IMR-90 (cell line): ENCODE results near the gene RIBC1. TPM values are rescaled to one million over a fixed set of nuclear protein-coding genes. Genes with fewer than 3 reads are reported as not detected.

Source experiments
- ATAC-seq: fragments of 200-7000 bp; cut with Tn5 transposase; 2 replicates; pipeline ENCODE4 v1.9.1; 2020; ENCODE audit warnings: low read depth, mild to moderate bottlenecking, moderate library complexity
- BruUV-seq: library from RNA; stranded (reverse); fragments of 400-500 nt; replicated peaks from 2 replicates; lab custom pipeline; 2021; lab: Mats Ljungman, UMichigan
- CTCF ChIA-PET: fragments of 300-600 bp; formaldehyde crosslinking; extraction: SDS; loops from one replicate; lab custom pipeline; 2021; ENCODE audit warnings: antibody characterized with exemption; lab: Yijun Ruan, JAX
- POLR2A ChIA-PET: fragments of 300-600 bp; sonication (Branson Sonifier 250); formaldehyde crosslinking; loops from one replicate; lab custom pipeline; 2022; ENCODE audit warnings: antibody characterized with exemption; ENCODE audit not compliant: unreplicated experiment; lab: Charles Lee
- DNase-seq: peaks from one replicate; pipeline ENCODE4 v3.0.0; 2013
- H2AFZ ChIP-seq: replicated peaks from 2 replicates; pipeline ENCODE3; 2013; ENCODE audit warnings: low read length, mild to moderate bottlenecking; ENCODE audit not compliant: poor library complexity
- H2AK5ac ChIP-seq: 2 replicates; pipeline ENCODE4 v1.6.1; 2013; ENCODE audit warnings: low read depth, low read length, inconsistent platforms
- H2AK9ac ChIP-seq: replicated peaks from 2 replicates; pipeline ENCODE3; 2013; ENCODE audit warnings: mild to moderate bottlenecking, low read depth, low read length, moderate library complexity; ENCODE audit not compliant: poor library complexity
- H2BK120ac ChIP-seq: 2 replicates; pipeline ENCODE4 v1.6.1; 2013; ENCODE audit warnings: low read depth, low read length, inconsistent platforms
- H2BK15ac ChIP-seq: 3 replicates; pipeline ENCODE4 v1.6.1; 2013; ENCODE audit warnings: low read depth, low read length, inconsistent platforms
- H2BK20ac ChIP-seq: 2 replicates; pipeline ENCODE4 v1.6.1; 2013; ENCODE audit warnings: low read depth, mild to moderate bottlenecking, inconsistent platforms, low read length, moderate library complexity
- H2BK5ac ChIP-seq: 2 replicates; pipeline ENCODE4 v1.6.1; 2013; ENCODE audit warnings: mild to moderate bottlenecking, low read depth, low read length, inconsistent platforms; ENCODE audit not compliant: poor library complexity, severe bottlenecking
- H3K14ac ChIP-seq: replicated peaks from 2 replicates; pipeline ENCODE4 v1.6.1; 2013; ENCODE audit warnings: low read depth, low read length, inconsistent platforms
- H3K18ac ChIP-seq: 2 replicates; pipeline ENCODE4 v1.6.1; 2013; ENCODE audit warnings: low read depth, low read length, control low read depth
- H3K23ac ChIP-seq: 2 replicates; pipeline ENCODE4 v1.6.1; 2013; ENCODE audit warnings: low read depth, low read length, inconsistent platforms
- H3K27ac ChIP-seq: 2 replicates; pipeline ENCODE4 v1.5.1; 2013; ENCODE audit warnings: mild to moderate bottlenecking, control low read depth, low read length; ENCODE audit not compliant: insufficient read depth
- H3K27me3 ChIP-seq: 2 replicates; pipeline ENCODE4 v1.6.1; 2013; ENCODE audit warnings: low read length; ENCODE audit not compliant: control insufficient read depth, insufficient read depth
- H3K36me3 ChIP-seq: 2 replicates; pipeline ENCODE4 v1.6.1; 2013; ENCODE audit warnings: low read length, mixed read lengths; ENCODE audit not compliant: control insufficient read depth, insufficient read depth
- H3K4ac ChIP-seq: 2 replicates; pipeline ENCODE4 v1.6.1; 2013; ENCODE audit warnings: low read depth, low read length, inconsistent platforms
- H3K4me1 ChIP-seq: 2 replicates; pipeline ENCODE4 v1.6.1; 2013; ENCODE audit warnings: low read length, mixed read lengths; ENCODE audit not compliant: control insufficient read depth, insufficient read depth
- H3K4me2 ChIP-seq: 2 replicates; pipeline ENCODE4 v1.6.1; 2013; ENCODE audit warnings: low read depth, mild to moderate bottlenecking, control low read depth, low read length, moderate library complexity
- H3K4me3 ChIP-seq: 2 replicates; pipeline ENCODE4 v1.5.1; 2013; ENCODE audit warnings: low read depth, mild to moderate bottlenecking, control low read depth, low read length, moderate library complexity; ENCODE audit not compliant: insufficient read depth
- H3K56ac ChIP-seq: 2 replicates; pipeline ENCODE4 v1.6.1; 2013; ENCODE audit warnings: low read length, inconsistent platforms; ENCODE audit not compliant: insufficient read depth; ENCODE audit errors: extremely low read depth
- H3K79me1 ChIP-seq, 2 experiments: 2 replicates each; pipeline ENCODE4 v1.6.1; 2013; ENCODE audit warnings: low read length in 2 of 2, inconsistent platforms in 1 of 2, low read depth in 1 of 2
- H3K9ac ChIP-seq: 2 replicates; pipeline ENCODE4 v1.6.1; 2013; ENCODE audit warnings: low read depth, low read length, control low read depth
- H3K9me1 ChIP-seq: 2 replicates; pipeline ENCODE4 v1.6.1; 2013; ENCODE audit warnings: low read length, inconsistent platforms; ENCODE audit not compliant: insufficient read depth
- H3K9me3 ChIP-seq: 2 replicates; pipeline ENCODE4 v1.6.1; 2013; ENCODE audit warnings: low read length; ENCODE audit not compliant: control insufficient read depth, insufficient read depth
- H4K20me1 ChIP-seq: 2 replicates; pipeline ENCODE4 v1.6.1; 2013; ENCODE audit warnings: low read length, inconsistent platforms; ENCODE audit not compliant: insufficient read depth
- H4K5ac ChIP-seq: 2 replicates; pipeline ENCODE4 v1.6.1; 2013; ENCODE audit warnings: mild to moderate bottlenecking, low read depth, low read length, control low read depth
- H4K8ac ChIP-seq, 2 experiments: 2 replicates each; pipeline ENCODE4 v1.6.1; 2013; ENCODE audit warnings: low read depth in 2 of 2, low read length in 2 of 2, control low read depth in 1 of 2, inconsistent platforms in 1 of 2
- H4K91ac ChIP-seq: 2 replicates; pipeline ENCODE4 v1.6.1; 2013; ENCODE audit warnings: low read depth, low read length, inconsistent platforms; ENCODE audit not compliant: insufficient read depth
- BHLHE40 ChIP-seq: fragments of 150-350 bp; IDR thresholded peaks from 2 replicates; pipeline ENCODE4 v1.6.1; 2016; ENCODE audit warnings: mild to moderate bottlenecking, low read depth, low read length
- CEBPB ChIP-seq: IDR thresholded peaks from 2 replicates; pipeline ENCODE4 v1.6.1; 2012; ENCODE audit warnings: low read depth, low read length, improper control_type of control experiment
- CHD1 ChIP-seq: IDR thresholded peaks from 2 replicates; pipeline ENCODE4 v1.6.1; 2012; ENCODE audit warnings: low read depth, low read length, improper control_type of control experiment
- CTCF ChIP-seq: conservative IDR thresholded peaks from 2 replicates; pipeline ENCODE4 v1.5.1; 2012; ENCODE audit warnings: mild to moderate bottlenecking, low read depth, low read length, improper control_type of control experiment
- ELK1 ChIP-seq: fragments of 150-350 bp; IDR thresholded peaks from 2 replicates; pipeline ENCODE4 v1.6.1; 2016; ENCODE audit warnings: low read depth, mild to moderate bottlenecking, low read length, moderate library complexity, borderline replicate concordance
- FOS ChIP-seq: fragments of 150-350 bp; IDR thresholded peaks from 2 replicates; pipeline ENCODE4 v1.6.1; 2016; ENCODE audit warnings: low read depth, low read length
- MXI1 ChIP-seq: IDR thresholded peaks from 2 replicates; pipeline ENCODE4 v1.6.1; 2012; ENCODE audit warnings: low read depth, mild to moderate bottlenecking, low read length, moderate library complexity, borderline replicate concordance
- NFE2L2 ChIP-seq: fragments of 150-350 bp; IDR thresholded peaks from 2 replicates; pipeline ENCODE4 v1.6.1; 2016; ENCODE audit warnings: low read depth, mild to moderate bottlenecking, low read length
- POLR2A ChIP-seq: IDR thresholded peaks from 2 replicates; pipeline ENCODE4 v1.6.1; 2012; ENCODE audit warnings: mild to moderate bottlenecking, low read depth, low read length
- RAD21 ChIP-seq: IDR thresholded peaks from 2 replicates; pipeline ENCODE4 v1.6.1; 2012; ENCODE audit warnings: low read length, improper control_type of control experiment
- RCOR1 ChIP-seq: IDR thresholded peaks from 2 replicates; pipeline ENCODE4 v1.6.1; 2012; ENCODE audit warnings: mild to moderate bottlenecking, low read length, improper control_type of control experiment; ENCODE audit not compliant: insufficient replicate concordance
- RFX5 ChIP-seq: IDR thresholded peaks from 2 replicates; pipeline ENCODE4 v1.8.0; 2012; ENCODE audit warnings: low read depth, mild to moderate bottlenecking, low read length, moderate library complexity
- SMC3 ChIP-seq: fragments of 150-350 bp; IDR thresholded peaks from 2 replicates; pipeline ENCODE4 v1.6.1; 2016; ENCODE audit warnings: low read depth, mild to moderate bottlenecking, antibody characterized with exemption, low read length, moderate library complexity
- USF2 ChIP-seq: fragments of 150-350 bp; IDR thresholded peaks from 2 replicates; pipeline ENCODE4 v1.6.1; 2017; ENCODE audit warnings: mild to moderate bottlenecking, antibody characterized with exemption, low read length, low read depth
- WGBS, 2 experiments: methylation state at CpG; one replicate each; pipeline versions ENCODE4 v1.1.5 to v1.1.7; 2013; ENCODE audit warnings: missing lambda C conversion rate in 2 of 2; ENCODE audit not compliant: insufficient read length in 1 of 2; ENCODE audit errors: extremely low coverage in 2 of 2; 5-methylcytosine and 5-hydroxymethylcytosine counted together
- dilution Hi-C: fragments of 300-500 bp; cut with HindIII; formaldehyde crosslinking; loops from one replicate; pipeline ENCODE4 v1.14.3; 2018; ENCODE audit warnings: low sequenced_read_pairs; ENCODE audit not compliant: unreplicated experiment
- in situ Hi-C: fragments of 300-500 bp; cut with MboI; formaldehyde crosslinking; loops from 3 replicates; pipeline ENCODE4 v1.14.3; 2019; ENCODE audit warnings: low sequenced_read_pairs, inconsistent platforms, mixed read lengths
- intact Hi-C: fragments of 100-400 bp; cut with micrococcal nuclease; formaldehyde crosslinking; loops from 2 replicates; pipeline ENCODE4 v1.10.0; 2022
- polyA plus RNA-seq, 3 experiments: library from polyadenylated mRNA; depleted of rRNA; stranded (reverse); fragments of >200 nt; gene quantifications; 2 replicates each; pipeline ENCODE4 v1.2.3, GENCODE V29; 2012; ENCODE audit warnings: low replicate concordance in 1 of 3
- total RNA-seq: library from RNA; depleted of rRNA; stranded (reverse); fragments of >200 nt; gene quantifications from 2 replicates; pipeline ENCODE4 v1.2.3, GENCODE V29; 2012

Gene RIBC1
- total and polyA plus RNA-seq, 2 of the 4 experiments (the other 2 are of a cell fraction), result 0.31 to 0.36 TPM

GRCh38 chrX:53383376-53384076, 39.1 kb upstream of the RIBC1 start:
- Histone ChIP-seq H2AFZ (no peak overlapping the region), H3K18ac (peak overlapping the region; percentile 89), H3K9me1 (peaks cover 3% of the 10 kb centered on the region; the same call in 1 of the 2 replicates), H3K14ac (no peak overlapping the region), H2BK5ac (peak overlapping the region; percentile 43), H3K4ac (peak overlapping the region; percentile 58; the same call in 1 of the 2 replicates), H3K23ac (peak overlapping the region; percentile 35; the same call in 1 of the 2 replicates), H2BK120ac (peak overlapping the region; percentile 5; the same call in 1 of the 2 replicates), H4K20me1 (no peaks in the 10 kb centered on the region), H3K79me1 (peaks cover 0 to 6% of the 10 kb centered on the region in 2 experiments; a peak in 2 of 4 replicates), H3K4me3 (no peak overlapping the region), H3K9me3 (no peaks in the 10 kb centered on the region), H2AK5ac (no peak overlapping the region), H3K36me3 (peaks cover 40% of the 10 kb centered on the region), H3K4me1 (peaks cover 6% of the 10 kb centered on the region; the same call in 1 of the 2 replicates), H2BK15ac (no peak overlapping the region), H3K27ac (peak overlapping the region; percentile 68; the same call in 1 of the 2 replicates), H4K91ac (no peak overlapping the region; the same call in 1 of the 2 replicates), H2BK20ac (no peak overlapping the region), H3K27me3 (no peaks in the 10 kb centered on the region; the same call in 1 of the 2 replicates), H3K9ac (no peak overlapping the region), H4K8ac (0 out of 4 replicates have a peak overlapping the region, but pooled peaks of 1 of the 2 experiments have one; percentile 14), H4K5ac (peak overlapping the region; percentile 77), H3K56ac (no peak overlapping the region), H2AK9ac (peak overlapping the region; percentile 2), H3K4me2 (no peak overlapping the region)
- ChIA-PET CTCF (no interaction called here), POLR2A (interaction anchor here (0.7 kb wide), 1 partner anchor 22 kb away, joined by 3 read pairs; no protein-coding TSS in a partner anchor)
- no CpG with 5 or more reads among the region's 4 CpGs for WGBS, 2 experiments
- peak; percentile 65 for ATAC-seq
- no peak for DNase-seq
- in situ Hi-C loops, result loop anchor here (10.0 kb wide), 1 partner anchor 61 kb away; no protein-coding TSS in a partner anchor
- dilution Hi-C loops, result no loop called here
- intact Hi-C loops, result no loop called here
- no TSS peak for BruUV-seq
- TF ChIP-seq CHD1 (no peak), NFE2L2 (no peak), CEBPB (no peak), SMC3 (no peak), MXI1 (no peak), CTCF (no peak), BHLHE40 (no peak), RFX5 (no peak), USF2 (no peak), FOS (no peak), ELK1 (no peak), POLR2A (no peak), RAD21 (no peak), RCOR1 (no peak)
